ENCODE measurements around the gene PGAM5. TPM values are rescaled to one million over a fixed set of nuclear protein-coding genes. Genes with fewer than 3 reads are reported as not detected.

PGAM5 gene
- total and polyA plus RNA-seq, 2 of the 13 experiments (the other 11 are each of a cell fraction or from before 2014, with no cell fraction given), result 18.0 to 77.9 TPM

- ATAC-seq (no peak), FAIRE-seq (no peak), DNase-seq (ENCODE audit: low spot score) (no peak)
- peaks cover 33 to 76% of the 10 kb centered on the region in 2 experiments for H3K36me3 ChIP-seq (replicated peaks in 1 of 2; ENCODE audit: control insufficient read depth in 1 of 2, insufficient read depth in 2 of 2, low read length in 2 of 2)
- no peaks in the 10 kb centered on the region for H3K79me2 ChIP-seq (ENCODE audit: insufficient read depth, low read length)
- ChIA-PET CTCF (ENCODE audit: low intra/inter-chr PET ratio, low total read pairs) (no interaction called here), POLR2A (no interaction called here)
- intact Hi-C loops (cut with micrococcal nuclease; ENCODE audit: unreplicated experiment), result no loop called here
- no peaks in the 10 kb centered on the region for H3K27me3 ChIP-seq (ENCODE audit: control insufficient read depth in 1 of 2, insufficient read depth in 2 of 2, low read length in 2 of 2)
- no peaks in the 10 kb centered on the region for H4K20me1 ChIP-seq (ENCODE audit: insufficient read depth, low read length)
- H3K9me3 ChIP-seq (ENCODE audit: low read length), result no peaks in the 10 kb centered on the region
- 100% methylated on average over 2 of the region's 12 CpGs for WGBS (ENCODE audit: low lambda C conversion rate)
- no peak overlapping the region for H3K27ac ChIP-seq (ENCODE audit: extremely low read length, insufficient read depth, low read length)
- H3K4me1 ChIP-seq (ENCODE audit: insufficient read depth, low read length), result no peaks in the 10 kb centered on the region
- BruUV-seq (replicated peaks), result no TSS peak
- H3K4me2 ChIP-seq (ENCODE audit: low read depth, low read length), result no peak overlapping the region
- H3K4me3 ChIP-seq (replicated peaks in 1 of 3; ENCODE audit: insufficient read depth in 1 of 3, low read depth in 2 of 3, low read length in 3 of 3), result no peak overlapping the region
- H2AFZ ChIP-seq (ENCODE audit: low read length), result no peak overlapping the region
- in situ Hi-C loops (cut with HindIII; ENCODE audit: extremely low pct_ligation_motif_present, low pct_unique_long_range_greater_than_20kb), result no loop called here
- H3K9ac ChIP-seq (ENCODE audit: insufficient read depth, low read depth, low read length), result no peak overlapping the region
- TF ChIP-seq, protein P1, sequence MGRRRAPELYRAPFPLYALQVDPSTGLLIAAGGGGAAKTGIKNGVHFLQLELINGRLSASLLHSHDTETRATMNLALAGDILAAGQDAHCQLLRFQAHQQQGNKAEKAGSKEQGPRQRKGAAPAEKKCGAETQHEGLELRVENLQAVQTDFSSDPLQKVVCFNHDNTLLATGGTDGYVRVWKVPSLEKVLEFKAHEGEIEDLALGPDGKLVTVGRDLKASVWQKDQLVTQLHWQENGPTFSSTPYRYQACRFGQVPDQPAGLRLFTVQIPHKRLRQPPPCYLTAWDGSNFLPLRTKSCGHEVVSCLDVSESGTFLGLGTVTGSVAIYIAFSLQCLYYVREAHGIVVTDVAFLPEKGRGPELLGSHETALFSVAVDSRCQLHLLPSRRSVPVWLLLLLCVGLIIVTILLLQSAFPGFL (CRISPR knock-in tag; IDR thresholded peaks at IDR 0.05), result no peak
- no peak for TF ChIP-seq HOXA5 (CRISPR knock-in tag; IDR thresholded peaks at IDR 0.05)
- TF ChIP-seq ZNF33A (CRISPR knock-in tag; IDR thresholded peaks at IDR 0.05; ENCODE audit: borderline replicate concordance), result no peak
- no peak for TF ChIP-seq ZZZ3 (CRISPR knock-in tag; IDR thresholded peaks at IDR 0.05; ENCODE audit: borderline replicate concordance)
- TF ChIP-seq ZNF496 (CRISPR knock-in tag; IDR thresholded peaks at IDR 0.05; ENCODE audit: insufficient replicate concordance), result no peak
- TF ChIP-seq, protein P2, sequence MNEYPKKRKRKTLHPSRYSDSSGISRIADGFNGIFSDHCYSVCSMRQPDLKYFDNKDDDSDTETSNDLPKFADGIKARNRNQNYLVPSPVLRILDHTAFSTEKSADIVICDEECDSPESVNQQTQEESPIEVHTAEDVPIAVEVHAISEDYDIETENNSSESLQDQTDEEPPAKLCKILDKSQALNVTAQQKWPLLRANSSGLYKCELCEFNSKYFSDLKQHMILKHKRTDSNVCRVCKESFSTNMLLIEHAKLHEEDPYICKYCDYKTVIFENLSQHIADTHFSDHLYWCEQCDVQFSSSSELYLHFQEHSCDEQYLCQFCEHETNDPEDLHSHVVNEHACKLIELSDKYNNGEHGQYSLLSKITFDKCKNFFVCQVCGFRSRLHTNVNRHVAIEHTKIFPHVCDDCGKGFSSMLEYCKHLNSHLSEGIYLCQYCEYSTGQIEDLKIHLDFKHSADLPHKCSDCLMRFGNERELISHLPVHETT (CRISPR knock-in tag; conservative IDR thresholded peaks at IDR 0.05), result no peak
- TF ChIP-seq ISL2 (CRISPR knock-in tag; IDR thresholded peaks at IDR 0.05), result no peak
- TF ChIP-seq GTF2F1 (IDR thresholded peaks at IDR 0.05; ENCODE audit: low read length), result no peak
- TF ChIP-seq NFKBIZ (CRISPR knock-in tag; IDR thresholded peaks at IDR 0.05), result no peak
- TF ChIP-seq TAF15 (IDR thresholded peaks at IDR 0.05; ENCODE audit: low read depth, low read length, poor library complexity, severe bottlenecking), result no peak
- no peak for TF ChIP-seq ZNF280B (CRISPR knock-in tag; IDR thresholded peaks at IDR 0.05; ENCODE audit: borderline replicate concordance)
- no peak for TF ChIP-seq USF2 (IDR thresholded peaks at IDR 0.05; ENCODE audit: low read depth, low read length)
- TF ChIP-seq USF2 (CRISPR knock-in tag; IDR thresholded peaks at IDR 0.05; ENCODE audit: borderline replicate concordance), result no peak
- no peak for TF ChIP-seq EEA1 (CRISPR knock-in tag; IDR thresholded peaks at IDR 0.05; ENCODE audit: borderline replicate concordance)
These were observed 38.0 kb upstream of the PGAM5 start for GRCh38 chr12:132672678-132673077.
